Osteocyte (in vitro differentiated cells): Measurements from ENCODE around the gene PKNOX2. TPM values are rescaled to one million over a fixed set of nuclear protein-coding genes. Genes with fewer than 3 reads are reported as not detected.

Experiments
- DNase-seq: peaks from one replicate; pipeline ENCODE4 v3.0.0; 2021; ENCODE audit warnings: mixed read lengths; ENCODE audit not compliant: unreplicated experiment; ENCODE audit errors: extremely low spot score
- H3K27ac Mint-ChIP-seq: one replicate; pipeline ENCODE4 v1.8.0; 2021; ENCODE audit warnings: mild to moderate bottlenecking, mixed read lengths; ENCODE audit not compliant: unreplicated experiment
- H3K27me3 Mint-ChIP-seq: one replicate; pipeline ENCODE4 v1.8.0; 2021; ENCODE audit warnings: mixed read lengths; ENCODE audit not compliant: unreplicated experiment
- H3K36me3 Mint-ChIP-seq: one replicate; pipeline ENCODE4 v1.8.0; 2021; ENCODE audit warnings: mixed read lengths; ENCODE audit not compliant: unreplicated experiment
- H3K4me1 Mint-ChIP-seq: one replicate; pipeline ENCODE4 v1.8.0; 2021; ENCODE audit warnings: mixed read lengths; ENCODE audit not compliant: unreplicated experiment
- H3K4me3 Mint-ChIP-seq: one replicate; pipeline ENCODE4 v1.8.0; 2021; ENCODE audit warnings: mild to moderate bottlenecking, moderate library complexity, mixed read lengths; ENCODE audit not compliant: unreplicated experiment
- H3K9me3 Mint-ChIP-seq: one replicate; pipeline ENCODE4 v1.8.0; 2021; ENCODE audit warnings: mixed read lengths; ENCODE audit not compliant: unreplicated experiment
- CTCF ChIP-seq: fragments of 200-600 bp; sonication (generic); IDR thresholded peaks from 2 replicates; pipeline ENCODE4 v1.5.0; 2021; ENCODE audit warnings: antibody characterized with exemption, mild to moderate bottlenecking, moderate library complexity
- total RNA-seq: library from RNA; stranded (reverse); gene quantifications from 2 replicates; pipeline ENCODE4 v1.2.1, GENCODE V29; 2021

PKNOX2 gene
- total RNA-seq, 1 donor from 2014 or later = 89.3 TPM

DNA sequence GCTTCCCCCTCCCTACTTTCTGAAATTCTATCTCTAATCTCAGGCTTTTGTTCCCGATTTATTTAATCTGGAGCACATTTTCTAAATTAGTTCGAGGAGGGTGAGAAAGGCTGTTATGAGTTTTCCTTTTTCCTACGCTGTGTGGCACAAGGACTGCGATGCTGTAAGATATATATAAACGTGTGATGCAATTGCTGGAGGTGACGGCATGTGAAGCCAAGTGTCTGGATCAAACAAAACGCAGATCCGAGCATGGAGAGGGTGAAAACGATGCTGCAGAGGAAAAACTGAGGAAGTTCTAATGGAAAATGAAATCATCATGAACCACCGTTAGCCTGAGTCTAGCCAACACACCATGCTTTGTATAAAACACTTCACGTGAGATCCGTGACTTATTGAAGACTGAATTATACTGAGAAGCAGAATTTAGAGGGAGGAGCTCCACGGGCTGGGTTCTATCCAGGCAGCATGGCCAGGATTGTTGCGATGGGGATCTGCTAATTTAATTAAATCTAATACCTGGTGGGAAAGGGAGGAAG lies 4.4 kb downstream of the PKNOX2 start:
- Mint-ChIP-seq H3K36me3 (peaks cover 16% of the 10 kb centered on the region), H3K9me3 (no peaks in the 10 kb centered on the region), H3K4me1 (peaks cover 63% of the 10 kb centered on the region), H3K27me3 (no peaks in the 10 kb centered on the region), H3K4me3 (peak overlapping the region; percentile 60), H3K27ac (peak overlapping the region; percentile 93)
- no peak for TF ChIP-seq CTCF
- no peak for DNase-seq

GRCh38 chr11:125170001-125170509 lies 5.5 kb downstream of the PKNOX2 start:
- Mint-ChIP-seq H3K4me3 (peak overlapping the region; percentile 60), H3K9me3 (no peaks in the 10 kb centered on the region), H3K4me1 (peaks cover 70% of the 10 kb centered on the region), H3K27me3 (no peaks in the 10 kb centered on the region), H3K27ac (peak overlapping the region; percentile 93), H3K36me3 (peaks cover 19% of the 10 kb centered on the region)
- no peak for TF ChIP-seq CTCF
- DNase-seq = no peak

- peak overlapping the region; percentile 60 for H3K4me3 Mint-ChIP-seq
- peaks cover 22% of the 10 kb centered on the region for H3K36me3 Mint-ChIP-seq
- DNase-seq = no peak
- peak overlapping the region; percentile 93 for H3K27ac Mint-ChIP-seq
- peaks cover 75% of the 10 kb centered on the region for H3K4me1 Mint-ChIP-seq
- TF ChIP-seq CTCF = no peak
- H3K27me3 Mint-ChIP-seq = no peaks in the 10 kb centered on the region
- H3K9me3 Mint-ChIP-seq = no peaks in the 10 kb centered on the region
Observed at GRCh38 chr11:125170510-125171031, 6.0 kb downstream of the PKNOX2 start.

DNA sequence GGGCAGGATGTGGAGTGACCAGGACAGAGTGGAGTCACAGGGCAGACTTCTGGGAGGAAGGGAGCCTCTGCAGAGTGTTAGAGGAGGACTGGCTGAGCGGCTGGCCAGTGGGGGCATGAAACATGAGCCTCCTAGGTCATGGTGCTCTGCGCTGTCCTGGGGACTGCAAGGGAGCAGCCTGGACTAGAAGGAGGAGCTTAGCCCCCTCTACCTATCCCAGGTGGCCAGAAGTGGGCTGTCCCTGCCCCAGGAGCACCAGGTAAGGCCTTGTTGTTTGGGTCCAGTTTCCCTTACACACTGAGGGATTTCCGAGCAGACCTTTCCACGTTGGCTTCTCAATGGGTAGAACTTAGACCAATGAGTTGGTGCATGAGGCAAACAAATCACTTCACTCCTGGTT lies 7.4 kb downstream of the PKNOX2 start:
- Mint-ChIP-seq H3K9me3 (no peaks in the 10 kb centered on the region), H3K27me3 (no peaks in the 10 kb centered on the region), H3K36me3 (peaks cover 31% of the 10 kb centered on the region), H3K4me3 (no peak overlapping the region), H3K4me1 (peaks cover 88% of the 10 kb centered on the region), H3K27ac (peak overlapping the region; percentile 34)
- no peak for DNase-seq
- no peak for TF ChIP-seq CTCF

DNA sequence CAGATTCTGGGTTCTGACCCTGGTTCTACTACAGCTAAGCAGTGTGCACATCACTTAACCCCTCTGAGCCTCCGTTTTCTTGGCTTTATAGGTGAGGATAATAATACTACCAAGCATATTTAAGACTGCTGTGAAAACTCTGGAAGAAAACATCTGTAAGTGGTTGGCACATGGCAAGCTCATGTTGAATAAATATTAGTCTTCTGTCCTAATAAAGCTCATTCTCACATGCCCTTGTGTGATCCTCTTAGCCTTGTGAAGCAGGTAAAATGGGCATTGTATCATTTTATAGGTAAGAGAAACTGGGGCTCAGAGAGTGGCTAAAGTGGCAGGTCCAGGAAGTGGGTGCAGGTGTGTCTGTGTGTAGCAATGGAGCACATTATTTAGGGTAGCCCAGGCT lies 8.5 kb downstream of the PKNOX2 start:
- no peak for DNase-seq
- H3K27me3 Mint-ChIP-seq = no peaks in the 10 kb centered on the region
- H3K4me1 Mint-ChIP-seq = peaks cover 90% of the 10 kb centered on the region
- TF ChIP-seq CTCF = no peak
- H3K9me3 Mint-ChIP-seq = no peaks in the 10 kb centered on the region
- H3K27ac Mint-ChIP-seq = peak overlapping the region; percentile 23
- H3K36me3 Mint-ChIP-seq = peaks cover 37% of the 10 kb centered on the region
- H3K4me3 Mint-ChIP-seq = no peak overlapping the region
